NCI-H748 (cell line): ENCODE measurements around the gene MT1X.
"Not testable (repeated sequence)": the region's sequence is repeated elsewhere in the genome, so short reads cannot be mapped to it uniquely, and the experiment has no call there.

Experiments used
- DNase-seq: peaks from one replicate; lab custom pipeline; 2025; ENCODE audit not compliant: unreplicated experiment; lab: John Stamatoyannopoulos, UW

The MT1X gene

DNA sequence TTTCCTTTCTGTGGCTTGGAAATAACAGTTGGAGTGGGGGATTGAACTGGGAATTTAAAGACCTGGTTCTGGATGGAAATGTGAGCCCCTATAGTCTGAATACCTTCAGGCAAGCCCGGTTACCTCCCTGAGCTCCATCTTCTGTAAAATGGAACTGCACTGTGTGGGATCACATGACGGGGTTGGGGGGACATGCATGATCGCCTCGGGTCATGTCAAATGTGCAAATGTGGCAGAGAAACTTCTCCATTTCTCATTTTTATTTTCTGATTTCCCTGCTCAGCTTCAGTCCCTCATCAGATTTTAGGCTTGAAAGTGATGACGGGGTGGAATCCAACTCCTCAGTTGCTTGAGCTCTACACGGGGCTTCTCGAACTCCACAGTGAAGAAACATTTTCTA, 29.1 kb upstream of the MT1X start:
- DNase-seq = no peak

DNA sequence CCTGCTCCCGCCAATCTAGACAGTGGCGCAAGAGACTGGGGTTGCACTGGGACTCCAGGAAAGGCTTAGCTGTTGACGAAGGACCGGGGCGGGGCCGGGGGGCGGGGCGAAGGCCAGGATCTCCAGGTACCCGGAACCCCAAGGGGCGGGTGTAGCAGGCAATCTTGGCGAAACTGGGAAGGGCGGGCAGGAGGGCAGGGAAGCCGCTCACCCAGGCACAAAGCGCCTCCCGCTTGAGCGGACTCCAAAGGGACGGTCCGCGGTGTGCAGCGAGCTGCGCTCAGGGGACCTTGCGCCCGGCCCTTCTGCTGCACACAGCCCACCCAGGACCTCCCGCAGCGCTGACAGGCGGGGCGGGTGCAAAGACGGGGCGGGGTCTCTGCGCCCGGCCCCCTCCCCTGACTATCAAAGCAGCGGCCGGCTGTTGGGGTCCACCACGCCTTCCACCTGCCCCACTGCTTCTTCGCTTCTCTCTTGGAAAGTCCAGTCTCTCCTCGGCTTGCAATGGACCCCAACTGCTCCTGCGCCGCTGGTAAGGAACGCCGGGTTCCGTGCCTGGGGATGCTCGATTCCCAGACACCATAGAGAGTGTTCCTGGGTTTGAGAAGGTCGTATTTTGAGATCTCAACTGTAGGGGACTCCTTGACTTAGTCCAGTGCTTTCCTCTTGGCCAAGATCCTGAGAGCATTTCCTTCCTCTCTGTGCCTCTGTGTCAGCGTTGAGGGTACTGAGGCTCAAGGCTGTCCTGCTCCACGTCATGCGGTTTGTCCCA, 24.5 kb upstream of the MT1X start, which contains the start of gene MT1F:
MT1F (plus strand) TSS at position 405 of the 772 bp plus-strand sequence; CDS start at position 505, 100 bp downstream.
- DNase-seq = peak; percentile 69

DNA sequence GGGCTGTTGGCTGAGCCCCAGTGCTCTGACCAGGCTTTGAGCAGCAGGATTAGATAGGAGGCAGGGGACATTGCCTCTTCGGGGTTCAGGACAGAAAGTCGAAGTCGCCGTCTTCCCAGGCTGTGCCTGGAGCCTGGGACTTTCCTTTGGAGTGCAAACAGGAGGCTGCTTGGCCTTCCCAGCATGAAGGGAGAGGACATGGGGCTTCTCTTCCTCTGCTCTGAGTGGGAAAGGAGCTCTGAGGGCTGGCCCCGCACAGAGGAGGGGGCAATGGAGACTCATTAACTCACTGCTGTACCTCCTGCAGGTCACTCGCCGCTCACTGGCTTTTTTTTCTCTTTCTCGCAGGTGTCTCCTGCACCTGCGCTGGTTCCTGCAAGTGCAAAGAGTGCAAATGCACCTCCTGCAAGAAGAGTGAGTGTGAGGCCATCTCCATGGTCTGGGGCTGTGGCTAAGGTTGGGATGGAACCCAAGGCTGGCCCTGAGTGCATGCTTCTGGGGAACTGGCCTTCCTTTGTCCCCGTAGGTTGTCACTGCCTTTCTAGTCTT, 23.9 kb upstream of the MT1X start:
- DNase-seq = no peak

DNA sequence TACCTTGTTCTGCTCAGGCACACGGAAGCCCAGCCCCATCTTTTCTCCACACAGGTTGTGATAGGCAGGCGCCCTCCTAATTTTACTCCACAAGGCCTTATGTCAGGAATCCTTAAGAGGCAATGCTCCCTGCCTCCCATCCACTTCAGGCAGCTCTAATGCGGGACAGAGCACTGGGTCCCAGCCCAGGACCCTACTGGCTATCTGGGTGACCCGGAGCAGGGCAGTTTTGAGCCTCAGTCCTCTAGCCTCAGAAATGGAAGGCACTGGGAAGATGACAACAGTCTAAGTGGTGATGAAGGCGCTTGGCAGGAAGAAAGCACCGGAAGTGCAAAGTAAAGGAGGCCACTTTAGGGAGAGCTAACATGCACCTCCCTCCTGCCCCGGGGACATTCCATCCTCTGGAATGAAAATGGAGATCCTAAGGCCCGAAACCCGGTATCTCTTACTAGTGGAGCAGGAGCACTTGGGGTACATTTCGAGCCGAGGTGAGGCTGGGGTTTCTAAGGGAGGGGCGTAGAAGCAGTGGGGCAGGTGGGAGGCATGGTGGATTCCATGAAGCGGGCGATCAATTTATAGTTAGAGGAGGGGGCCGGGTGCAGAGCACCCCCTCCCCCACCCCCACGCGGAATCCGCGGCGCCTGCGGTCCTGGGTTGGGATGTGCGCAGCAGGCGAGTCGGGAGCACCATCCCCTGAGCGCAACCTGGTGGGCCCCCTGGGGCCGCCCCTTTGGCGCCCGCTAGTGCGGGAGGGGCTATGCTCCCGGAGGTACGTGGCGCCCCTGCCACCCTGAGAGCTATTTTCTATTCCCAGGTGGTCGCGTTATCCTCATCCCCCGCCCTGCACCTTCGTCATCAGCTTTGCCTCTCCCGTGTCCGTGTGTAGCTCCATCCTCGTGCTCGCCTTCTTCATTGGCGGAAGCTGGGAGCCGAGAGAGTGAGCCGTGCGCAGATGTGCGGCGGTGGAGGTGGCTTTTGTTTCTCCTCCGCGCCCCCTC, 19.6 kb upstream of the MT1X start:
- no peak for DNase-seq

DNA sequence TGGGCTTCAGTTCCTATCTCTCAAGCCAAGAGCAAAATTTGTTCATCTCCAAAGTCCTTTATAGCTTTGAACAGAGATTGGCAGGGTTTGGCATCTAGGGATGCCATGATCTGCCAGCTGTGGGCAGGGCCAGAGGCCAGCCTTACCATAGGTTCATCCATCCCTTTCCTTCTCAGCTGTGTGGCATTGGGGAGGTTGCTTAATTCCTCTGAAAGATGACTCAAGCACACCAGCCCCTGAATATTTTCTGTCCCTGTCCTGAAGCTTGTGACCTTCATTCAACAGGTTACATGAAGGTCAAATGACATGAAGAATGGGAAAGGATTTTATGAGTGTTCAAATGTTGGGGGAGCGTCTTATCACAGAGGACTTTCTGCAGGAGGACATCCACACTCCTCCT, 17.8 kb upstream of the MT1X start:
- no peak for DNase-seq

DNA sequence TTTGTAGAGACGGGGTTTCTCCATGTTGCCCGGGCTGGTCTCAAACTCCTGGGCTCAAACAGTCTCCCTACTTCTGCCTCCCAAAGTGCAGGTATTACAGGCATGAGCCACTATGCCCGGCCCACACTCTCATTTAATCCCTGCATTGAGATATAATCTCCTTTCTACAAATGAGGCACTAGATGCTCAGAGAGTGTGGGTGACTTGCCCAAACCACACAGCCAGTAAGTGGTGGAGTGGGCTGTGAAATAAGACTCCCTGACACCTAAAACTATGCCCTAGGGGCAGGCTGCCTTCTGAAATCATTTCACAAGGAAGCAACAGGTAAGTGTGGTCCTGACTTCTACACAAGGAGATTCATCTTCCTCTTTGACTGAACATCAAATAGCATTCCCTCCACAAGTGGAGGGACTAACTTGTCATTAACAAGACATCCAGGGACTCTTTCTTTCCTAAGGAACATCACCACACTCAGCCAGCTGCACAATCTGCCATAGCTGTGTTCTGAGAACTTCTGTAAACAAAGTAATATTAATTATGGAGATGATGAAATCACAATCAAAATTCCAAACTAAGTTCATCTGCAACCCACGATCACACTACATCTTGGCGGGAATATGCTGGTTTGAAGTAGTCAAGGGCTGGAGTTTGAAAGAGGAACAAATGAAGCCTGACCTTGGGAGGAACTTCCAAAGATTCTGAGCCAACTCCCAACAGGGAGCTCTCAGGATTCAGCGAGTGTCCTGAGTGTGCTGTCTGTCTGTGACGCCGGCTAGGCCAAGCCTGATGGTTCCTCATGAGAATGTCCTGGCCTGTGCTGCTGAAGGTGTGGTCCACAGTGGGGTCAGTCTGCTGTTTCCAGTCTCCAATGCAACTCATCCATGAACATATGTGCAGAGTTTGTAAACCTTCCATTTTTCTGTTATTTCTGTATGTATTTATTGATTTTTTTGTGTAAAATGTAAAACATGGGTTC, 16.7 kb upstream of the MT1X start:
- DNase-seq = not testable (repeated sequence)

DNA sequence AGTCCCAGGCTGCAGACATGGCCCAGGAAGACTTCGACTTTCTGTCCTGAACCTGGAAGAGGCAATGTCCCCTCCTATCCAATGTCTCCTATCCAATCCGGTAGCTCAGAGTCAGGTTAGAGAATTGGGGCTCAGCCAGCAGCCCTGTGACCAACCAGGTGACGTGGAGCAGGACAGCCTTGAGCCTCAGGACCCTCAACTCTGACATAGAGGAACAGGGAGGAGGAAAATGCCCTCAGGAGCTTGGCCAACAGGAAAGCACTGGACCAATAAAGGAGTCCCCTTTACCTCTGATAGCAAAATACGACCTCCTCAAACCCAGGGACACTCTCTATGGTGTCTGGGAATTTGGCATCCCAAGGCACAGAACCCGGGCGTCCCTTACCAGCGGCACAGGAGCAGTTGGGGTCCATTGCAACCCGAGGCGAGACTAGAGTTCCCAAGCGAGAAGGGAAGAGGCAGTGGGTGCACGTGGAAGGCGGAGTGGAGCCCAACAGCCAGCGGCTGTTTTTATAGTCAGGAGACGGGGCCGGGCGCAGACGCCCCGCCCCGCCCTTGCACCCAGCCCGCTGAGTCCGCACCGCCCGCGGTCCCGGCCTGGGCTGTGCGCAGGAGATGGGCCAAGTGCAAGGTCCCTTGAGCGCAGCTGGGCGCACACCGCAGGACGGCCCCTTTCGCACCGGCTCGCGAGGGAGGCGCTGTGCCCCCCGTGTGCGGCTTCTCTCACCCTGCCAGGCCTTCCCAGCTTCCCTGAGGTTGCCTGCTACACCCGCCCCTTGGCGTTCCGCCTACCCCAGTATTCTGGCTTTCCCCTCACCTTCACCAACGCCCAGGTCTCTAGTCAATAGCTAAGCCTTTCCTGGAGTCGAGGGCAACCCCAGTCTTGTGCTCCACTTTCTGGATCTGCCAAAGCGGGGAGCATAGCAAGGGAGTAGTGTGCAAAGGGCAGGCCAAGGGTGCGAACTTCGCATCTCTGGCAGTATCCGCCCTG, 14.4 kb upstream of the MT1X start, which contains the start of gene MT1G:
MT1G (minus strand) TSS at position 485 of the 991 bp plus-strand sequence; CDS start at position 413, 72 bp downstream.
- no peak for DNase-seq

DNA sequence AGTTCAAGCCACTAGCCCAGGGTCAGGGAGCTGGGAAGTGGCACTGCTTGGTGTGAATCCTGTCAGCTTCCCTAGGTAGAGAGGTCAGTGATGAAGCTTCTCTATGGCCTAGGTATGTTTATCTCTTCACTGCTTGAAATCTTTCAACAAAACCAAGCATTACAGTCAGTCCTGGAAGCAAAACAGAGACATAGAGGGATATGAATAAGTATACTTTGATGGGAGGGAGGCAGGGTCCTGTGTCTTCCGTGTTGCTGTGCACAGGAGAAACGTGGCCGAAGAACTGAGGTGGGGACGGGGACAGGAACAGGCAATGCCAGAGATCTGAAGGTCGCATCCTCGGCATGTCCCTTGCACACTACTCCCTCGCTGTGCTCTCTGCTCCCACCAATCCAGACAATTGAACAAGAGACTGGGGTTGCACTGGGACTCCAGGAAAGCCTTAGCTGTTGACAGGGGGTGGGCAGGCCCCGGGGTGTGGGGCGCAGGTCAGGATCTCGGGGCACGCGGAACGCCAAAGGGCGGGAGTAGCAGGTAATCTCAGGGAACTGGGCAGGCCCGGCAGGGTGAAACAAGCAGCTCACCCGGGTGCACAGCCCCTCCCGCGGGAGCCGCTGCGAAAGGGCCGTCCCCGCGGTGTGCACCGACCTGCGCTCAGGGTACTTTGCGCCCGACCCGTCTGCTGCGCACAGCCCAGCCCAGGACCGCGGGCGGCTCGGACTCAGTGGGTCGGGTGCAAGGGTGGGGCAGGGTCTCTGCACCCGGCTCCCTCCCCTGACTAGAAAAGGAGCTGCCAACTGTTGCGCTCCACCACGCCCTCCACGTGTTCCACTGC, 13.0 kb upstream of the MT1X start, which contains the start of gene MT1H:
MT1H (plus strand) TSS at position 810 of the 835 bp plus-strand sequence. CDS start 71 bp downstream, outside the sequence.
- no peak for DNase-seq

DNA sequence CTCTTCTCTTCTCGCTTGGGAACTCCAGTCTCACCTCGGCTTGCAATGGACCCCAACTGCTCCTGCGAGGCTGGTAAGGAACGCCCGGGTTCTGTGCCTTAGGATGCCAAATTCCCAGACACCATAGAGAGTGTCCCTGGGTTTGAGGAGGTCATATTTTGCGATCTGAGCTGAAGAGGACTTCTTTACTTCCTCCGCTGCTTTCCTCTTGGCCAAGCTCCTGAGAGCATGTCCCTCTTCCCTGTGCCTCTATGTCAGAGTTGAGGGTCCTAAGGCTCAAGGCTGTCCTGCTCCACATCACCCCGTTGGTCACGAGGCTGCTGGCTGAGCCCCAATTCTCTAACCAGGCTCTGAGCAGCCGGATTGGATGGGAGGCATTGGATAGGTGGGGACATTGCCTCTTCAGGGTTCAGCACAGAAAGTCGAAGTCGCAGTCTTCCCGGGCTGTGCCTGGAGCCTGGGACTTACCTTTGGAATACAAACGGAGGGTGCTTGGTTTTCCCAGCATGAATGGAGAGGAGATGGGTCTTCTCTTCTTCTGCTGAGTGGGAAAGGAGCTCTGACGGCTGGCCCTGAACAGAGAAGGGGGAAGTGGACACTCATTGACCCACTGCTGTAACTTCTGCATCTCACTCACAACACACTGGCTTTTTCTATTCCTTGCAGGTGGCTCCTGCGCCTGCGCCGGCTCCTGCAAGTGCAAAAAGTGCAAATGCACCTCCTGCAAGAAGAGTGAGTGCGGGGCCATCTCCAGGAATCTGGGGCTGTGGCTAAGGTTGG, 12.2 kb upstream of the MT1X start:
- no peak for DNase-seq

DNA sequence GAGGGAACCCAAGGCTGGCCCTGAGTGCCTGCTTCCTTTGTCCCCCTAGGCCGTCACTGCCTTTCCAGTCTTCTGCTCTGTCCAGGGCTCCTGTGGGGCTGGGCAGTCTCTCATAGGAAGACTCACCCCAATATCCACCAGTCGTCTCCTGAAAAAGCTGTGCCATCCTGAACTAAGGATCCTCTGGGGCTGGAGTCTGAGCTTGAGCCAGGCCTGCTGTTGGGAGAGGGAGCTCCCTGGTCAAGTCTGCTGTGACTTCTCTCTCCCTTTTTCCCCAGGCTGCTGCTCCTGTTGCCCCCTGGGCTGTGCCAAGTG, 11.7 kb upstream of the MT1X start:
- no peak for DNase-seq

DNA sequence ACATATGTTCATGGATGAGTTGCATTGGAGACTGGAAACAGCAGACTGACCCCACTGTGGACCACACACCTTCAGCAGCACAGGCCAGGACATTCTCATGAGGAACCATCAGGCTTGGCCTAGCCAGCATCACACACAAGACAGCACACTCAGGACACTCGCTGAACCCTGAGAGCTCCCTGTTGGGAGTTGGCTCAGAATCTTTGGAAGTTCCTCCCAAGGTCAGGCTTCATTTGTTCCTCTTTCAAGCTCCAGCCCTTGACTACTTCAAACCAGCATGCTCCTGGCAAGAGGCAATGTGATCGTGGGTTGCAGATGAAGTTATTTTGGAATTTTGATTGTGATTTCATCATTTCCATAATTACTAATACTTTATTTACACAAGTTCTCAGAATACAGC, 10.6 kb upstream of the MT1X start:
- not testable (repeated sequence) for DNase-seq

DNA sequence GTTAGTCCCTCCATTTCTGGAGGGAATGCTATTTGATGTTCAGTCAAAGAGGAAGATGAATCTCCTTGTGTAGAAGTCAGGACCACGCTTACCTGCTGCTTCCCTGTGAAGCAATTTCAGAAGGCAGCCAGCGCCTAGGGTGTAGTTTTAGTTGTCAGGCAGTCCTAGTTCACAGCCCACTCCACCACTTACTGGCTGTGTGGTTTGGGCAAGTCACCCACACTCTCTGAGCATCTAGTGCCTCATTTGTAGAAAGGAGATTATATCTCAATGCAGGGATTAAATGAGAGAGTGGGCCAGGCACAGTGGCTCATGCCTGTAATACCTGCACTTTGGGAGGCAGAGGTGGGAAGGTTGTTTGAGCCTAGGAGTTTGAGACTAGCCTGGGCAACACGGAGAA, 10.1 kb upstream of the MT1X start:
- not testable (repeated sequence) for DNase-seq

DNA sequence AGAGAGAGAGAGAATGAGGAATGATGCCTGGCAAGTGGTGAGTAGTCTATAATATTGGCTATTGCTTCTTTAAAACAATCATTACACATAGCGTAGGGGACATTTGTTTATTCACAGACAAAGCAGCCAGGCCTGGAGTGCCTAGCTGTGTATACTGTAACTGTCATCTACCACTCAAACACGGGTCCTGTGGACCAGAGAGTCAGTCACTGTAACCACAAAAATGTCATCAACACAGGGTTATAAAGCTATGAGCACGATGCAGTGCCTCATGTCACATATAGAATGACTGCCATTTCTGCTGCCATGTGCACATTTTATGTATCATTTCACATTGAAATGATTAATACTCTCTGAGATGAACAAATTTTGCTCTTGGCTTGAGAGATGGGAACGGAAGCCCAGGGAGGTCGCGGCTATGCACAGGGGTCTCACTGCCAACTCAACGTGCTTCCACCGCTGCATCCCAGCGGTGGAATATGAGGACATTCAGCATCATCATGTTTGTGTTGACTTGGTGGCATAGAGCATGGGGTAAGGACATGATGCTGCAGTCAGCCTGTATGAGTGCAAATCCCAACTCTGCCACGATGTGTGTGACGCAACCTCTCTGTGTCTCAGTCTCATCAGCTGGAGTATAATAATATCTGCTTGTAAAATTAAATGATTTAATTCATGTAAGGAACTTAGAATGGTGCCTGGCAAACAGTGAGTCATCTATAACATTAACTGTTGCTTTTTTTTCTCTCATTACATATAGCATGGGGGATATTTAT, 9.3 kb upstream of the MT1X start:
- DNase-seq = no peak

DNA sequence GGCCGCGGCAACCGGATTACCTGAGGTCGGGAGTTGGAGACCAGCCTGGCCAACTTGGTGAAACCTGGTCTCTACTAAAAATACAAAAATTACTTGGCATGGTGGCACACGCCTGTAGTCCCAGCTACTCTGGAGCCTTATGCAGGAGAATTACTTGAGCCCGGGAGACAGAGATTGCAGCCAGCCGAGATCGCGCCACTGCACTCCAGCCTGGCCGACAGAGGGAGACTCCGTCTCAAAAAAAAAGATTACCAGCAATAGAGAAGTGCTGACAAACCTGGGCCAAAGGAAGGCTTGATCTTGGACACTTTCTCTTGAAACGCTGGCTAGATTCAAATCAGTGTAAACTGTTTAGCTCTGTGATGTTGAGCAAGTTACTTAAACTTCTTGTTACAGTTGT, 8.3 kb upstream of the MT1X start:
- DNase-seq = no peak

DNA sequence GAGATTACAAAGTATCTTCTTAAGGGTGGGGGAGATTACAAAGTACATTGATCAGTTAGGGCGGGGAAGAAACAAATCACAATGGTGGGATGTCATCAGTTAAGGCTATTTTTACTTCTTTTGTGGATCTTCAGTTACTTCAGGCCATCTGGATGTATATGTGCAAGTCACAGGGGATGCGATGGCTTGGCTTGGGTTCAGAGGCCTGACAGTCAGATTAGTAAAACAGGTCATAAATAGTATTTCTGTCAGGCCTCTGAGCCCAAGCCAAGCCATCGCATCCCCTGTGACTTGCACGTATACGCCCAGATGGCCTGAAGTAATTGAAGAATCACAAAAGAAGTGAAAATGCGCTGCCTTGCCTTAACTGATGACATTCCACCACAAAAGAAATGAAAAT, 7.7 kb upstream of the MT1X start:
- DNase-seq = not testable (repeated sequence)

DNA sequence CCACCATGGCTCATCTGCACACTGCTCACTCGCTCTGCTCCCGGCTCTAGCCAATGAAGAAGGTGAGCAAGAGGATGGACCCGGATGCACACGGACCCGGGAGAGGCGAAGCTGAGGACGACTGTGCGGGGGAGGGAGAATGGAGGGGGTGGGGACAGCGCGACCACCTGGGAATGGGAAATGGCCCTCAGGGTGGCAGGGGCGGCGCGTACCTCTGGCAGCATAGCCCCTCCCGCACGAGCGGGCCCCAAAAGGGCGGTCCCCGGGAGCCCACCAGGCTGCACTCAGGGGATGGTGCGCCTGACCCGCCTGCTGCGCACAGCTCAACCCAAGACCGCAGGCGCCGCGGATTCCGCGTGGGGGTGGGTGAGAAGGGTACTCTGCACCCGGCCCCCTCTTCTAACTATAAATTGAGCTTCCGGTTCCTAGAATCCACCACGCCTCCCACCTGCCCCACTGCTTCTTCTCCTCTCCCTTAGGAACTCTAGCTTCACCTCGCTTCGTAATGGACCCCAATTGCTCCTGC, 6.5 kb upstream of the MT1X start:
- DNase-seq = no peak
